ENCODE results near the gene USP47.

USP47 gene

GRCh38 chr11:11982975-11983374 lies 141.2 kb downstream of the USP47 start:
- DNase-seq: no peak

GRCh38 chr11:11983427-11983826 lies 141.7 kb downstream of the USP47 start:
- no peak for DNase-seq

GRCh38 chr11:11984563-11984962 lies 142.8 kb downstream of the USP47 start:
- DNase-seq: no peak

DNA sequence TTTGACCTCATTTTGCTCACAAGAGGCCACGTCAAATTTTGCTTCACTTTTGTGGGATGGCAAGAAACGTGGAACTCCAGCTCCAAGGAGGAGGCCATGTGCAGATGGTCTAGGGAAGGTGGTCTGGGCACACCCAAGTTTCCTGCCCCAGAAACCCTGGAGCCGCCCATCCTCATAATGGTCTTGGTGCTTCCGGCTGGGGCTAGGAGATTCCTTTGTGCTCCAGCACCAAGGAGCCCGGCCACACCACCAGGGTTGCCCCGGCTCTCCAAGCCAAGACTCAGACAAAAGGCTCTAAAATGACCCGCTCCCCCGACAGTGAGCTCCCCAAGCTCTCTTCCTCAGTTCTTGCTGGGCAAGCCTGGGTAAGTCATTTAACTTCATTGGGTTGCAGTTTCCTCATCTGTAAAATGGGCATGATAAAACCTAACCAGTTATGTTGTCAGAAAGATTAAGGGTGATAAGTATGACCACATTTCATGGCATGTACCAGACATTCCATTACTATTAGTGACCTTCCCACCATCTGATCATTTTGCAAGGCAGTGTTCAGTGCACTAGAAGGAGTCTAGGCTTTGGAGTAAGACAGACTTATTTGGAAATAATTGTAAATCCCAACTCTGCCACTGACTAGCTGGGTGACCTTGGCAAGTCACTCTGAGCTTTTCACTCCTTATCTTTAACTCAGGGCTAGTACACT lies 143.4 kb downstream of the USP47 start:
- no peak for DNase-seq

DNA sequence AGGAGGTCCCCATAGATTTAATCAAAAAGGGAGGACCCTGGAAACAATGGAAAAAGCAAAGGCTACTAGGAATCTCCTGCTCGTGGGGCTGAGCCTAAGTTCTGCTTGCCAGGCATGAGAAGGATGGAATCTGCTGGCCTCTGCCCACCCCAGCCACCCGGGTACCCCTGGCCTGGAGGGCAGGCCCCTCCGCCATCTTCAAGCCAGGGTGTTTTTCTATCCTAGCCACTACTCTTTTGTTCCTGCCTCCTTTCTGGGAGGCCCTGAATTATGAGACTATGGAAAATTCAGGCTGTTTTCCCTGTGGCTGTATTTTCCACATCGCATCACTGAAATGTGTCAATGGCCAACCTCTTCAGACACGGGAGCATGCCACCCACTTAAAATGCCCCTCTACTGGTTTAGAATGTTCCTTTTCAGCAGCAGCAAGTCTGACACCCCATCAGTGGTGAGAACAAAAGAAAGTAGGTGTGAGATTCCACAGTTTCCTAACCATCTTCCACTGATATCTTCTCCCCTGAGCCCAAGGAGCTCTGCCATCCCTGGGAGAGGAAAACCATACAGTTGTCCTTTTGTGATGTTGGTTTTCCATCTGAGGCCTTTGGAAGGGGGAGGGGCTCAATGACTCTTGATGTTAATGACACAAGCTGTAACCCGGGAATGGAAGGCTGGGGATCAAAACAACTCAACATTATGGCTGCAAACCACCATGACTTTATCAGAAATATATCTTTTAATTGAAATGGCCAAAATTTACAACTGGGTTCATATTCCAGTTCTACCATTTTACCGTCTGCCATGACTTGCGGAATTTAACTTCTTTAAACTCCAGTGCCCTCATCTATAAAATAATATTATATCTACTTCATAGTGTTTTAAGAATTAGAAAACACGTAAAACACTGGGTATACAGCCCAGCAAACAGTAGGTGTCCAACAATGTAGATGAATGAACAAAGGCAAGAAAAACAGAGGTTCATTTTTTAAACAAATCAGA lies 144.5 kb downstream of the USP47 start:
- no peak for DNase-seq

DNA sequence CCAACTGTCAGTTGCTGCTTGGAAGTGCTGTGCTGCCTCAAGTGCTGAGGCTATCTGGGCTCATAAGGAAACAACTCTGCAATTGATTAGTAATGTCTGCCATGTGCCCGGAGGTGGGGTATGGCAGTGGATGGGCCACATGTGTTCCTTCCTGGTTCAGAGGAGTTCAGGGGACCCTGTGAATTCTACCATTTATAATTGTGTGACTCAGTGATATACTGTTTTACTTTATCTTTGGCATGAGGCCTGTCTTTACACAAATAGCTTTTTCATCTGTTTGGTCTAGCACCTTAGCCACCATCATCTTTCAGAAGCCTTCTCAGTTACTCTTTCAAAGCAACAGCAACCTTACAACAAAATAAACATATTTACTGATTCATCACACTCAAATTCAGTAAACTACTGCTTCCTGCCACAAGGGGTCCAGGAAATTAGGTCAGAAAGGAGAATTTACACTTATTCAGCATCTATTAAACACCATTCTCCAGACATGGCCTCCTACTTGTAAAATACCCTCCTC lies 145.8 kb downstream of the USP47 start:
- peak in 1 of 2 experiments; percentile 9 for DNase-seq

- no peak for DNase-seq
Measured at GRCh38 chr11:11988099-11988651, 146.4 kb downstream of the USP47 start.

GRCh38 chr11:11988681-11989261 lies 147.0 kb downstream of the USP47 start:
- no peak for DNase-seq

GRCh38 chr11:11989774-11990744 lies 148.3 kb downstream of the USP47 start:
- DNase-seq: no peak

DNA sequence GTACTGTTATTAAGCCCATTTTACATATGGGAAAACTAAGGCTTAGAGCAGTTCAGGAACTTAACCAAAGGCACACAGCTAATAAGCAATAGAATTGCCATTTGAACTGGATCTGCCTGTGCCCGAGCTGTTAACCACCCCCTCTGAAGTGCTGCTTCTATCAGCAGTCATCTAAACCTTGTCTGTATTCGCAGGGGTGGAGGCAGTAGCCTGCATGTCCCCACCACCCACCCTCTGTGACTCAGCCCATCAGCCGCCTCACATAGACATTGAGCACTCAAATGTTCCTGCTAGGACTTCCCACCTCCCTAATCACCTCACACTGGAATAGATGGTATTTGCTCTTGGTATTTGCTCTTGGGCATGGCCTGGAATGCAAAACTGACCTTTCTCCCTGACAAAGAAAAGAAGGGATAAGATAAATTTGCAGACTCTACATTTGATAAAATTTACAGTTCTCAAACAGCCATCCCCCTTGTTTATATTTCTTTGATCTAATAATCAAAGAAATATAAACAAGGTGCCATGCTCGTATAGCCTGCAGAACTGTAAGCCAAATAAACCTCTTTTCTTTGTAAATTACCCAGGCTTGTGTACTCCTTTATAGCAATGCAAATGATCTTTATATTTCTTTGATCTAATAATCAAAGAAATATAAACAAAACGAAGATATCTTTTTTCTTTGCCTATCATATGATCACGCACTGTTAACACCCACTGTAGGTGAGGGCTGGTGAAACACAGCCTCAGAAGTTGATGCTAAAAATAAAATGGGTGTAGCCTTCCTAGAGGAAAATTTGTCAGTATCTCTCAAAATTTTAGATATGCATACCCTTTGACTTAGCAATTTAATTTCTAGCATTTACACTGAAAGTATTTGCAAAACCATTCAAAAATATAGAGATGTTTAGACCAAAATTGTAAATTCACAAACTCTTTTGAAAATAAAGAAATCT lies 150.8 kb downstream of the USP47 start:
- DNase-seq: no peak

- no peak for DNase-seq
Measured at GRCh38 chr11:11993839-11994238, 152.1 kb downstream of the USP47 start.

DNA sequence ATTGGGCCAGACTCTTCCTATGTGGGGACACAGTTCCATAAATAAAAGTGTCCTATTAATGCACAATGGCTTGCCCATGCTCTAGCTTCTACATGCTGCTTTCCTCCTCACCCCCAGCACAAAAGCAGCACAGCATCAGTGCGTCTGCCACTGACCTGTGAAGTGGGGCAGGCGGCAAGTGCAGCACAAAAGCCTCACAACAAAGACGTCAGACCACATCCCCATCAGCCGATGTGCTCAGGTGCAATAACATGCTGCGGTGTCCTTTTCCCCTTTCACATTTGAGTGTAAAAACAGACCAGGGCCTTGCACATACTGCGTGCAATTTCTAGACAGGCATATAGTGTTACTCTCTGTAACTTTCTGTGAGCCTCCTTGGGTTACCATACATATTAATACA lies 153.8 kb downstream of the USP47 start:
- no peak for DNase-seq

DNA sequence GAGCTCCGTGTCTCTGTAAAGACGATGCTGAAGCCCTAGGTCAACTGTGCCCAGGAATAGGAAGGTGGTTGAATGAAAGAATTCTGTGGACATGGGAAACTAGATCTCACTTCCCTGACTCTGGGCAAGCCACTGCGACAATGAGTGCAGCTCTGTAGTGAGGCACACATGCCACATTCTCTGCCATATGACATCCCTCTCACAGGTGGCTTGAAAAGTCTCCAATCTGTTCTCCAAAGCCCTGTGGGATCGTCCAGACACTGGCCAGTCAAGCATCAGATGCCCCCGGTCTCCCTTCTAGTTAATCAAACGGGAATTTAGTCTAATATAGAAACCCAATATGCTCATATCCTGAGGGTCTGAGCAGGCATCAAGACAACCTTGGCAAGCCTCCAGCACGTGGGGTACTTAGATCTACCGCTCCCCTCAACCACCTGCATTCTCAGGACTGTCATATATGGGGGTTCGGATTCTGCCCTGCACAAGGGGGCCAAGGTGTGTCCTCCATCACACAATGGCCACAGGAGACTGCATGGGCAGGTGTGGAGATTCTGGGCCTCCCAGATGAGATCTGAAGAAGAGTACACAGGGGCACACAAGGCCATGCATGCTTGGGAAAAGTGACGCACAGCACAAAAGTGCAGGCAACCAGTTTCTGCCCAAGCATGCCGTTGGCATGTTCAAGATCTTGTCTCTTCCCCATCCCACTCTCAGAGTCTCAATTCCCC lies 154.7 kb downstream of the USP47 start:
- no peak for DNase-seq

DNA sequence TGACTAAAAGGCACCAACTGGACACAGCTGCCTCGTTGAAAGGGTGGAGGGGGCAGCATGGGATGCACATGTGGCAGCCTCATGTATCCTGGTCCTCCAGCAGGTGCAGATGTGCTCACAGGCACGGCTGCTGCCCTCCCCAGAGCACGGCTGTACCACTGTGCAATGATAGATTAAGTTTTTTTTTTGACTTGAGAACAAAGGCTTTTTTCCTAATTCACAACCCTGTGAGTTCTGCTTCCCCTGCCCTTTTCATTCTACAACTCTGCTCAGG lies 155.2 kb downstream of the USP47 start:
- no peak for DNase-seq

DNA sequence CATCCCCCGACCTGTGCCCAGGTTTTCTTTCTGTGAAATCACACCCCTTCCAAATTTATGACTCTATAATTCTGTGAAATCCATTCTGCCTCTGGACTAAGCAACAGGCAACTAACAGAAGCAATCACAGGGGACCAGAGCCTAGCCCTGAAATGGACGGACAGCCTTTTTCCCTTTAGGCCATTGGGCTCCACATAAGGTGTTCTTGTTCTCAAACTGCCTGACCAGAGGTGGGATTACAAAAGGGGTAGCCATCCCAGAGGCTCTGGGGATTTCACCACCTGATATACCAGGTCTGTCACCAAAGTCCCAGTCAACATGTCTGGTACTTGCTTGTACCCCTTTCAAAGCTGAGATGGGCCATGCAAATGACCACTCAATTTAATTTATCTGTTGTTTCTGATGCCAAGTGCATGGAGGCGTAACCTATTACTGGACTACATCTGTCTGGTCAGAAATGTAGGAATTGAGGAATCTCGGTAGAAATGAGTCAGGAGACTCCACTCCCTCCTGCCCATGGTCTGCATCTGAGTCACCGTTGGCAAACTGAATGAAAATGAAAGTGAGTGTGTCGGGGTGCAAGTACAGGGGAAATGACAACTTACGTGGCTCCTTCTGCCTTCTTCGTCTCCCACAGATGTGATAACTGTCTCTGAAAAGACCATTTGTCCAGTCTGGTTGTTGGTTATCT lies 156.5 kb downstream of the USP47 start:
- DNase-seq: no peak

DNA sequence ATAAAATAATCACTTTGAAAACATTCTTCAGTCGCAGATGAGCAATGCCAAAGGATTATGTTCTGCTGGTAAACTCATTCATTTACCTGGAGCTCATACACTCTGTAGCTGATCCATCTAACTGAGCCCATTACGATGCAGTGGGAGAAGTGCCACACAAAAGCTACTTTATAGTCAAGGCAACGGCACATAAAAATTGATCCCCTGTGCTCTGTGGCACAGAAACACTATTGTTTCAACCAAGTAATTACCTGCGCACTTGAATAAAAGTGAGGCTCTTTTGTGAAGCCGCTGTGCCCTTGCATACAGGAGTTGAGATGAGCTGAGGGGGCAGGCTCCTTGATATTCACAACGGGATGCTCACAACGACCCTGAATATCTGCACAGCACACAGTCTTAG lies 159.4 kb downstream of the USP47 start:
- no peak for DNase-seq

DNA sequence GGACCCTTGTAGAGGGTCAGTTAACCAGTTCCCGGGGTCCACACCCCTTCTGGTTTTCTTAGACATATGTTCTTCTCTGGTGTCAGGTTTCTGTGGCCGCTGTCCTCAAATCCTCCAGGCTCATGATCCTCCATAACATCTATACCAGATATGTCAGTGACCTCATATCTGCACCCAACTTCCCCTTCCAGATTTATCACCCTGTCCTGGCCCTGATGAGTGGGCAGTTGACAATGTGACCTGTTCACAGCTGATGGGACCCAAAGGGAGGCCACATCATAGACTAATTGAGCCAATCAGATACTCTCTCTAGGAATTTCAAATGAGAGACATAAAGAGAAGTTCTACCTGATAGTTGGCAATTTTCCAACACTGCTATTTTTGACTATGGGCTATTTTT lies 161.6 kb downstream of the USP47 start:
- DNase-seq: no peak

GRCh38 chr11:12003815-12004214 lies 162.0 kb downstream of the USP47 start:
- DNase-seq: no peak

DNA sequence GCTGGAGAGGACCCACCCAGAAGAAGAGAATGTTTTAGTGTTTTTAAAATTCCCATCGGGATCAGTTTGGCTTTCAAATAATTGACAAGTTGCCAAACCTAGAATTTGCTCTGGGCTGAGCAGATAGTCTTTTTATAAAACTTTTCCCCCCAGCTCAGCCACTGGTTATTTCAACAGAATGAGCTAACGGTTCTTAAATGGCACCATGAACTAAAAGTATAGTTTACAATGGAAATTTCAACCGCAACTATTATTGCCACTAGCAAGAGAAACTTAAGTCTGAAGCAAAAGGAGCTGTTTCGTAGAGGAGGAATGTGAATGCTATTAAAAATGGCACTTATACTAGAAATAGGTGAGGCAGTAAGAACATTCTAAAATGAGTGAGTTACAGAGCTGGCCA lies 163.3 kb downstream of the USP47 start:
- DNase-seq: no peak

- DNase-seq: no peak
Measured at GRCh38 chr11:12005476-12005875, 163.7 kb downstream of the USP47 start.
